ENCODE measurements around the gene TRERF1.

TRERF1 gene

GRCh38 chr6:42366011-42366705, 85.6 kb downstream of the TRERF1 start:
- DNase-seq, result no peak

DNA sequence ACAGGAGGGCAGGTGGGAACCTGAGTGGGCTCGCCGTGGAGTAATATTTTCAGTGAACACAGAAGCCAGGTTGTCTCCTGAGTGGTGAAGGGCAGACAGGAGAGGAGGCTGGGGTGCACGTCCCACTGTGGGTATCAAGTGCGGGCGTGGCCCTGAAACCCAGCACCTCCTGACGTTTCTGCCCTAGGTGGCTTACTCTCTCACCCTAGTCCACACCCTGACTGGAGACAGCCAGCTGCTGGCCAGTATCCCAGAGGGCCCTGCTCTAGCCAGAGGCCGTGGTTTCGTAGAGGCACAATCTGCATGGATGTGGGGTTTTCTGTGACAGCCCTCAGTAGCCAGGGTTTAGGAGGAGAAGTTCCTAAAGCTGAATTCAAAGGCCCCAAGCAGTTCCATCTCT, 86.7 kb downstream of the TRERF1 start:
- DNase-seq, result no peak

DNA sequence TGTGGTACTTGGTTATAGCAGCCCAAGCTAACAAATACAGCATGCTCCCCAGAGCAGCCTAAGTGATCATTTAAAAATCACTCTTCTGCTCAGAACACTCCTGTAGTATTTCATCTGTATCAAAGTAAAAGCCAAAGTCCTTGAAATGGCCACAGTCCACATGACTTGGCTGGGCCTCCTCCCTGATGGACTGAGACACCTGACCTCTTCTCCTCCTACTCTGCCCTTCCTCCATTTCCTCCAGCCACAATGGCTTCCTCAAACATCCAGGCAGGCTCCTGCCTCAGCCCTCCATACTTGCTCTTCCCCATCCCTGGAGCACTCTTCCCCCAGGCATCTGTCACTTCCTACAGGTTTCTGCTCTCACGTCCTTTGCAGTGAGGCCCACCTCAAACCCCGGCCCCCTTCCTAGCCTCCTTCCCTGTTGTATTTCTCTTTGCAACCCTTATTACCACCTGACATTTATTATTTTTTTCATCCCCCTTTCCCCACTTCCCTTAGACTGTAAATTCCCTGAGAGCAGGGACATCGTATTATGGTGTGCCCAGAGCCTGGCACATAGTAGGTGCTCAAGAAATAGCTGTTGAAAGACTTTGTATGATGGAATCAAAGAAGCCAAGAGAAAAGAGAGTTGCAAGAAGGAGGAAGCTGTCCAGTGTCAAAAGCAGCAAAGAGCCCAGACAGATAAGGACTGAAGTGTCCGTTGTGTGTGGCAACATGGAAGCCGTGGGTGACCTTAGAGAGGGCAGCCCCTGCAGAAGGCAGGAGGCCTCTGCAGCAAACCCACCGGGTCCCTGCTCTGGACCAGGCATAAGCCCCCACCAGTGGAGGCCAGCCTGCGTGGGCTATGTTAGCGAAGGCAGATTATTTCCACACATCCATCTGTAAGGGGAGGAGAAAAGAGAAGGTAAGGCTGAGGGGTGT, 87.5 kb downstream of the TRERF1 start:
- no peak for DNase-seq

GRCh38 chr6:42361036-42361435, 90.7 kb downstream of the TRERF1 start:
- no peak for DNase-seq

DNA sequence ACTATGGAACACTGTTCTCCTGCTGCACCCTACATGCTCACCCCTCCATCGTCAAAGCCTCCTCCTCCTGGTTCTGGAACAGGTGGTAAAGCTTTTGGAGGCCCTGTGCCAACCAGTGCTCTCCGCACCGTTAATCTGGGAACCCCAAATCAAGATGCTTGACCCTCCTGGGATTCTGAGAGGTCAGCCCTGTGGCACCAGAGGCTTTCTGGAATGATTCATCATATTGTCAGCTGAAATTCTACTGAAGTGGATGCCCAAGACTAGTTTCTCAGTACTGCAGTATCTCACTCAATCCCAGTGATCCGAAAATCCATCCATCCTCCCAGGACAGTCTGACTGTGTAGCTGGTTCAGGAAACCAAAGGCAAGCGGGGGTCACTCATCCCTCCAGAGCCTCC, 92.7 kb downstream of the TRERF1 start:
- DNase-seq, result no peak

GRCh38 chr6:42355416-42355815, 96.3 kb downstream of the TRERF1 start:
- DNase-seq, result no peak

GRCh38 chr6:42354702-42355101, 97.0 kb downstream of the TRERF1 start:
- no peak for DNase-seq

DNA sequence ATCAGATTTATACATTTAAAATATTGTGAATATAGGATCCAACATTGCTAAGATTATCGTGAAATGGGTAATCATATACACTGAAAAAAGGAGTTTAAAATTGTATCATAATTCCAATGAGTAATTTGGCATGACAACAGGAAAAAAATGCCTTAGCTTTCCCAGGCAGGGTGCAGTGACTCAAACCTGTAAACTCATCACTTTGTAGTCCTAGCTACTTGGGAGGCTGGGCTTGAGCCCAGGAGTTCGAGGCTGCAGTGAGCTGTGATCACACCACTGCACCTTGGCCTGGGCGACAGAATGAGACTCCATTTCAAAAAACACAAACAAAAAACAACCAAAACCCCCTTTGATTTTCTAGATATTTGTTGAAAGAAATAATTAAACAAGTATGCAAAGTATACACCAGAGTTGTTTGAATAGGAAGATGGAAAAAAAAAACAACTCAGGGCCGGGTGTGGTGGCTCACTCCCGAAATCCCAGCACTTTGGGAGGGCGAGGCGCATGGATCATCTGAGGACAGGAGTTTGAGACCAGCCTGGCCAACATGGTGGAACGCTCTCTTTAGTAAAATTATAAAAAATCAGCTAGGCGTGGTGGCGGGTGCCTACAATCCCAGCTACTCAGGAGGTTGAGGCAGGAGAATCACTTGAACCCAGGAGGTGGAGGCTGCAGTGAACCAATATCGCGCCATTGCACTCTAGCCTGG, 98.7 kb downstream of the TRERF1 start:
- DNase-seq, result no peak

GRCh38 chr6:42350911-42351310, 100.8 kb downstream of the TRERF1 start:
- DNase-seq, result no peak

DNA sequence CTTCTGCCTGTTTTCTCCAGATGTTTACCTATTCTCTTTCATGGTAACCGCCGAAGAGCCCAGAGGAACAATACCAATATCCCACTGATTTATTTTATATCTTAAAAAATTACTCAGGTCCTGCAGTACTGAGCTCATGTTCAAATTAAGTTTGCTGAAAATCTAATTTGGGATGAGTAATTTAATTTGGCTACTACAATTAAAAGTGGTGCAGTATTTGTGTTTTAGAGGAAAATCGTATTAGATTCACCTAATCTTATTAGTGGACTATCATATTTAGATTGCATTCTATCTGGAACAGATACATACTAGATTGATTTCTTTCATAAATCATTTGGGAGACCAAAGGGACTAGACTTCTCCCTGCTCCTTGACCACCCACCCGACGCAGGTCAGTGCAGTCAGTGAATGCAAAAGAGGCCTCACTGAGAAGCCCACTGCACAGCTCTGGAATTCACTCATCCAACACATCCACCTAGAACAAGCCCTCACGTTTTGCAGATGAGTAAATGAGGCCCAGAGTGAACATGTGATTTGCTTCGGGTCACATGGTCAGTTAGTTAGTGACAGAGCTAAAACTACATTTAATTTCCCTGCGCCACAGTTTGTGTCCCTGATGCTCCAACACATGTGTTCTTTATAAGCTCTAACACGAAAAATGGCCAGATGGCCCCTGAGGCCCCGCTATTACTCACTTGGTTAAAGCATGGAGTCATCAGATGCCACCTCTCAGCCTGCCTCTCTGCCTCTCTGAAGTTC, 101.8 kb downstream of the TRERF1 start:
- no peak for DNase-seq

DNA sequence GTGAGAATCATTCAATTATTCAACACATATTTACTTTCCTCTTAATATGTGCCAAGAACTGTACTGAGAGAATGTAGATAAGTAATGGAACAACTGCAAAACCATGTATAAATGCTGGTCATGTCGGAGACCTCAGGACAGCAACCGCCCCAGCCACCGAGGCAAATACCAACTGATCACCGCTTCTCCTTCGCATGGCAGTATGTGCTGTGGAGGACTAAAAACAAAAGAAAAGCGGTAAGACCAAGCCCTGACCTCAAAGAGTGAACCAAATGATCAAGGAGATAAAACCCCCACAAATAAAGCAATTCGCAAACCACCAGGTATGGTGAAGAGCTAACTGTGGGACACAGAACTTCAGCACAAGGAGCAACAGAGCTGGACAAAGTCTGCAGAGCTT, 104.3 kb downstream of the TRERF1 start:
- no peak for DNase-seq

GRCh38 chr6:42345696-42346416, 105.9 kb downstream of the TRERF1 start:
- DNase-seq, result no peak

DNA sequence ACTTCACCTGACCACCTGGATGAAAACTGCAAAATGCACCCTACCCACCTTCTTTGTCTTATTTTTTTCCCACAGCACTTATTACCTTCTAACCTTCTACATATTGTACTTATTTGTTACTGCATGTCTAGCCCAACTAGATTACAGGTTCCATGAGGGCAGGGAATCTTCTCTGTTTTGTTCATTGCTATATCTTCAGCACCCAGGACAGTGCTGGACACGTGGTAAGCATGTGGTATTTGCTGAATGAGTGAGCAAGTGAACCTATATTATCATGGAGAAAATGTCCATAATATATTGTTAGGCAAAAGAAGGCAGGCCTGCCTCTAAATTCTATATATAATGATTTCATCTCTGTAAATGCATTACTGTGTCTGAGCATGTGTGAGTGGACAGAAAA, 107.0 kb downstream of the TRERF1 start:
- no peak for DNase-seq

GRCh38 chr6:42341771-42342553, 109.8 kb downstream of the TRERF1 start:
- no peak for DNase-seq

DNA sequence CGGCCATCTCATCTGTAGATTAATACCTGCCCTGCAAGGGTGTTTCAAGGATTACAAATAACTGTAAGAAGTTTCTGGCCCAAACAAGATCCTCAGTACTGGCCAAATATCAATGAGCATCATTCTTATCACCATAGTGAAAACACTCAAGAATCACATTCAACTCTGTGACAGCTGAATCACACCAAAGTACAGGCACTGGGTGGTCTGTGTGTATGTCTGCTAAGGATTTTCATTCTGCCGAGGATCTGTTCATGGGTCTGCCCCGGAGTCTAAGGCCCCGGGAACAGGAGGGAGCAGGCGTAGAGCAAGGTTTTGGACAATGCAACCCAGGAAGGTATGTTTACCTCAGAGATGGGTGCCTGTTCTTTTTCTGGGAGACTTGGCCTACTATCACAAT, 110.5 kb downstream of the TRERF1 start:
- DNase-seq, result no peak

- DNase-seq, result no peak
Measured at GRCh38 chr6:42340511-42340910, 111.2 kb downstream of the TRERF1 start.

- no peak for DNase-seq
Measured at GRCh38 chr6:42339991-42340401, 111.7 kb downstream of the TRERF1 start.

- DNase-seq, result no peak
Measured at GRCh38 chr6:42338744-42339222, 112.9 kb downstream of the TRERF1 start.

- no peak for DNase-seq
Measured at GRCh38 chr6:42337985-42338743, 113.6 kb downstream of the TRERF1 start.

- DNase-seq, result no peak
Measured at GRCh38 chr6:42336431-42336830, 115.3 kb downstream of the TRERF1 start.

All from right forelimb (tissue), 1 donor.